Mesothelial cell of epicardium (in vitro differentiated cells): Measurements from ENCODE around the gene MLH1. TPM values are rescaled to one million over a fixed set of nuclear protein-coding genes. Genes with fewer than 3 reads are reported as not detected.

Experiments used
- DNase-seq, 2 experiments: peaks; one replicate each; pipeline ENCODE4 v3.0.0; 2021; ENCODE audit warnings: low spot score in 2 of 2; ENCODE audit not compliant: unreplicated experiment in 2 of 2
- H3K27ac Mint-ChIP-seq: 2 replicates; pipeline ENCODE4 v1.8.0; 2021; ENCODE audit warnings: mixed read lengths
- H3K27me3 Mint-ChIP-seq: 2 replicates; pipeline ENCODE4 v1.8.0; 2021; ENCODE audit warnings: low read depth, mixed read lengths
- H3K36me3 Mint-ChIP-seq: 2 replicates; pipeline ENCODE4 v1.8.0; 2021; ENCODE audit warnings: mixed read lengths
- H3K4me1 Mint-ChIP-seq: 2 replicates; pipeline ENCODE4 v1.8.0; 2021; ENCODE audit warnings: mixed read lengths
- H3K4me3 Mint-ChIP-seq: 2 replicates; pipeline ENCODE4 v1.8.0; 2021; ENCODE audit warnings: mild to moderate bottlenecking, moderate library complexity, mixed read lengths
- H3K9me3 Mint-ChIP-seq: 2 replicates; pipeline ENCODE4 v1.8.0; 2021; ENCODE audit warnings: mixed read lengths
- total RNA-seq: library from RNA; stranded (reverse); gene quantifications from 3 replicates; pipeline ENCODE4 v1.2.1, GENCODE V29; 2021
- TF ChIP-seq, protein P1 (sequence below): fragments of 200-600 bp; sonication (generic); IDR thresholded peaks from one replicate; pipeline ENCODE4 v1.5.0; 2021; ENCODE audit warnings: antibody characterized with exemption; ENCODE audit not compliant: unreplicated experiment

MLH1 gene
- total RNA-seq, 1 donor from 2014 or later = 36.3 TPM

DNA sequence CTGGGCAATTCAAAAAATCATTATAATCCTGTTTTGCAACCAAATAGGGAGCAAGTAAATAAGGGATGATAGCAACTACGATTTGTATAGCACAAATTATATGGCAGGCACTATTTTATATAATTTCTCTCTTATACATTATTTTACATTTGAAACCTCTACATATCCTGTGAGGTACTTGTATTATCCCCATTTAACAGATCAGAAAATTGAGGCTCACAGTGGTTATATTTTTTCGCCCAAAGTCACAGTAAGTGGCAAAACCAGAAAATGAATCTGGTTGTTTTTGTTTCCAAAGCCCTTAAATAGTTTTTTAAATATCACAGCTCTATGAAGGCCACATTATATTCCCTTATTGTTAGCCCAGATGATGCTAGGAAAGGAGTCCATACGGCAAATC, 74.3 kb downstream of the MLH1 start:
- no peak for DNase-seq
- TF ChIP-seq, protein P1, sequence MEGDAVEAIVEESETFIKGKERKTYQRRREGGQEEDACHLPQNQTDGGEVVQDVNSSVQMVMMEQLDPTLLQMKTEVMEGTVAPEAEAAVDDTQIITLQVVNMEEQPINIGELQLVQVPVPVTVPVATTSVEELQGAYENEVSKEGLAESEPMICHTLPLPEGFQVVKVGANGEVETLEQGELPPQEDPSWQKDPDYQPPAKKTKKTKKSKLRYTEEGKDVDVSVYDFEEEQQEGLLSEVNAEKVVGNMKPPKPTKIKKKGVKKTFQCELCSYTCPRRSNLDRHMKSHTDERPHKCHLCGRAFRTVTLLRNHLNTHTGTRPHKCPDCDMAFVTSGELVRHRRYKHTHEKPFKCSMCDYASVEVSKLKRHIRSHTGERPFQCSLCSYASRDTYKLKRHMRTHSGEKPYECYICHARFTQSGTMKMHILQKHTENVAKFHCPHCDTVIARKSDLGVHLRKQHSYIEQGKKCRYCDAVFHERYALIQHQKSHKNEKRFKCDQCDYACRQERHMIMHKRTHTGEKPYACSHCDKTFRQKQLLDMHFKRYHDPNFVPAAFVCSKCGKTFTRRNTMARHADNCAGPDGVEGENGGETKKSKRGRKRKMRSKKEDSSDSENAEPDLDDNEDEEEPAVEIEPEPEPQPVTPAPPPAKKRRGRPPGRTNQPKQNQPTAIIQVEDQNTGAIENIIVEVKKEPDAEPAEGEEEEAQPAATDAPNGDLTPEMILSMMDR = no peak
- Mint-ChIP-seq H3K9me3 (no peaks in the 10 kb centered on the region), H3K27me3 (no peaks in the 10 kb centered on the region), H3K4me3 (no peak overlapping the region), H3K36me3 (peaks cover 27% of the 10 kb centered on the region), H3K27ac (no peak overlapping the region), H3K4me1 (peaks cover 2% of the 10 kb centered on the region)

DNA sequence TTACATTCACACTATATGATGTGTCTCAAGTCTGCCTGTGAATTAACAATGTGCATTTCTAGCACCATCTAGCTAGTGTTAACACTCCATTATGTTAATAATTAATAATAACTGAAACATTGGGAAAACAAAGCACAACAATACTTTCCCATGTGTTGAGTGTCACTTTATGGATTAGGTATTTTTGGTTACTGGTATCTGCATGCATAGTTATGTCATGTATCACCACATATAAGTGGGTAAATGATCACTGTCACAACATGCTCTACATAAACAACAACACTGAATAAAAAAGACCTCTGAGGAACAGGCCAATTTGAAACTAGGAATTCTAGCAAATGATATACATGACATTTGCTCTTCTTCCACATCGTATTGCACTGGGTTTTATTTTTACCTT, 74.7 kb downstream of the MLH1 start:
- Mint-ChIP-seq H3K4me1 (peaks cover 6% of the 10 kb centered on the region), H3K4me3 (no peak overlapping the region), H3K9me3 (no peaks in the 10 kb centered on the region), H3K27me3 (no peaks in the 10 kb centered on the region), H3K27ac (no peak overlapping the region), H3K36me3 (peaks cover 23% of the 10 kb centered on the region)
- TF ChIP-seq, protein P1 = no peak
- DNase-seq = no peak

DNA sequence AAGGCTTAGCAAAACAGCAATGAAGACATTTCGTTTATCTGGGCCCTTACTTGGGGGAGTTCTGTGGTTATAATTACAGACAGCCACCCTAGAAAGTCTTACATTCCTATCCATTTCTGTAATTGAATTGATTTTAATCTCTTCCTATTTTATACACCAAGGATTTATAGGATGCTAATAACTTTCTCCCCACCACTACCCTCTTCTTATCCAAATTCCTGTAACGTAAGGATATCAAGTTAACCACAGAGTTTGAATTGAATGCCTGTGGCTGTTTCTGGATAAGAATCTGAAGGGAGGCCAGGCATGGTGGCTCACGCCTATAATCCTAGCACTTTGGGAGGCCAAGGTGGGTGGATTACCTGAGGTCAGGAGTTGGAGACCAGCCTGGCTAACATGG, 78.6 kb downstream of the MLH1 start:
- H3K36me3 Mint-ChIP-seq = peaks cover 26% of the 10 kb centered on the region
- H3K27ac Mint-ChIP-seq = peak overlapping the region; percentile 76
- H3K4me1 Mint-ChIP-seq = peaks cover 11% of the 10 kb centered on the region
- peaks cover 6% of the 10 kb centered on the region for H3K9me3 Mint-ChIP-seq
- TF ChIP-seq, protein P1 = no peak
- H3K27me3 Mint-ChIP-seq = no peaks in the 10 kb centered on the region
- no peak for DNase-seq
- no peak overlapping the region for H3K4me3 Mint-ChIP-seq

DNA sequence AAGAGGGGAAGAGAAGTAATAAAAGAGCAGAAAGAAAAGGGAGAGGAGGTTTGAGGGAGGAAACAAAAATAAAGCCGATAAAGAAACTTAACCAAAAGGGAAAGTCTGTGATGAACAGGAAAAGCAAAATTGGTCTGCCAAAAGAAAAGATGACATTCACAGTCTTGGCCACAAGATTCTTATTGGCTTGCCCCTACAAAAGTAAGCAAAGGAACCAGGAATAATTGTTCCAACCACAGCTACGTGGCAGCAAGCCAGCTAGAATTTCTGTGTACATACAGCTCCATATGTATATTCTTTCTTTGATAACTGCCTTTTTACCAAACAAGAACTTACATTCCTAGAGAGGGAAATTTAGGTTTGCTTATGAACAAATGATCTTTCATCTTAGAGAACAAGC, 79.6 kb downstream of the MLH1 start:
- Mint-ChIP-seq H3K4me1 (peaks cover 11% of the 10 kb centered on the region), H3K36me3 (peaks cover 30% of the 10 kb centered on the region), H3K4me3 (no peak overlapping the region), H3K27me3 (no peaks in the 10 kb centered on the region), H3K9me3 (peaks cover 8% of the 10 kb centered on the region), H3K27ac (peak overlapping the region; percentile 71)
- TF ChIP-seq, protein P1 = no peak
- no peak for DNase-seq

DNA sequence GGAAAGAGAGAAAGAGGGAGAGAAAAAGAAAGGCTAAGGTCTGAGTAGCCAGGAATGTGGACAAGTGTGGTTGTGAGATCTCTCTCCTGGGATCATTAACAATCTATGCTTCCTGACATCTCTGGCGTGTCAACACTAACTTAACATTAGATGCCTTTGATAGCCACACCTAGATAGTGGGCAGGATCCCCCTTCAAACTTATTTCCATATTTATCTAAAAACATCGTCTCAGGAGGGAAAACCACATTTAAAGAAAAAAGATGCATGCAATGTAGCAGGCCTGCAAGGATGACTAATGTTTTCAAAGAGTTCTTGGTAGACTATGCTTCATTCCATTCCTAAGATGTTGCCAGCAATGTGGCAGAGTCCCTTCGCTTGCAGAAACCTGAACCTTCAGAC, 80.9 kb downstream of the MLH1 start:
- Mint-ChIP-seq H3K9me3 (peaks cover 12% of the 10 kb centered on the region), H3K27ac (peak overlapping the region; percentile 10), H3K36me3 (peaks cover 34% of the 10 kb centered on the region), H3K27me3 (no peaks in the 10 kb centered on the region), H3K4me3 (no peak overlapping the region), H3K4me1 (peaks cover 11% of the 10 kb centered on the region)
- no peak for DNase-seq
- TF ChIP-seq, protein P1 = no peak

DNA sequence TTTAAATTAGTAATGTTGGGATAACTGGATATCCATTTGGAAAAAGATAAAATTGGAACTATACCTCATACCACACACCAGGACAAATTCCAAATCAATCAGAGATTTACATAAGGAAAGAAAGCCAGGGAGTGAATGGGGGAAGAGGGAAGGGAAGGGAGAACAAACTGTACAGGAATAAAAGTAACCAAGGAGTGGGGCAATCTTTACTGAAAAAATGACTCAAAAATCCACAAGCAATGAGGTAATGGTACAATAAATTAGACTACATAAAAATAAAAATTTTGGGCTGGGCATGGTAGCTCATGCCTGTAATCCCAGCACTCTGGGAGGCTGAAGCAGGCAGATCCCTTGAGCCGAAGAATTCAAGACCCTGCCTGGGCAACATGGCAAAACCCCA, 82.6 kb downstream of the MLH1 start:
- H3K4me3 Mint-ChIP-seq = no peak overlapping the region
- H3K4me1 Mint-ChIP-seq = peaks cover 11% of the 10 kb centered on the region
- TF ChIP-seq, protein P1 = no peak
- H3K9me3 Mint-ChIP-seq = peaks cover 13% of the 10 kb centered on the region
- H3K36me3 Mint-ChIP-seq = peaks cover 36% of the 10 kb centered on the region
- H3K27ac Mint-ChIP-seq = no peak overlapping the region
- no peaks in the 10 kb centered on the region for H3K27me3 Mint-ChIP-seq
- DNase-seq = no peak
